G401 (cell line): ENCODE data around the gene PCSK5. TPM values are rescaled to one million over a fixed set of nuclear protein-coding genes. Genes with fewer than 3 reads are reported as not detected.
"Not testable (repeated sequence)": the region's sequence is repeated elsewhere in the genome, so short reads cannot be mapped to it uniquely, and the experiment has no call there.

Source experiments
- DNase-seq: peaks from one replicate; pipeline ENCODE4 v3.0.0-alpha.2; 2015; ENCODE audit warnings: low spot score
- in situ Hi-C: cut with HindIII; loops from 2 replicates; pipeline ENCODE4 v1.10.0; 2016; ENCODE audit warnings: low sequenced_read_pairs, mixed read lengths
- total RNA-seq: library from RNA; depleted of rRNA; stranded (reverse); fragments of >200 nt; shearing (Covaris generic); gene quantifications from 2 replicates; pipeline ENCODE4 v1.2.3, GENCODE V29; 2014

PCSK5 gene
- total RNA-seq, 1 experiment from 2014 or later, result 5.3 TPM

DNA sequence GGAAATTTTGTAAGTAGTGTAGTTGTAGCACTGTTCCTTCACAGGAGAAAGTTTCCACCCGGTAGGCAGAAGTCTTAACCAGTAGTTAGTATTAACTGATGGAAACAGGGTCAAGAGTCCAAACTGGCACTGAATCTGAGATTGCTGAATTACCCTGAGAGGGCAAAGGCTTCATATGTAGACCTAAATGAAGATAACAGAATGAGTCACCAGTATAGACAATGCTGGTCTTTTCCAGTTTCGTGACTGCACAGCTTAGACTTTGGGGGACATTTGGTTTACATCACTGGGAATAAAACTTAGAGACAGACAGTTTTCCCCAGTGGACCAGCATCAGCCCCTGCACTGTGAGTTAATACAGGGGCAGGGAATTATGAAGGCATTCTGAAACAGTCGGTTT, 60.5 kb downstream of the PCSK5 start:
- DNase-seq, result no peak
- in situ Hi-C loops, result no loop called here

DNA sequence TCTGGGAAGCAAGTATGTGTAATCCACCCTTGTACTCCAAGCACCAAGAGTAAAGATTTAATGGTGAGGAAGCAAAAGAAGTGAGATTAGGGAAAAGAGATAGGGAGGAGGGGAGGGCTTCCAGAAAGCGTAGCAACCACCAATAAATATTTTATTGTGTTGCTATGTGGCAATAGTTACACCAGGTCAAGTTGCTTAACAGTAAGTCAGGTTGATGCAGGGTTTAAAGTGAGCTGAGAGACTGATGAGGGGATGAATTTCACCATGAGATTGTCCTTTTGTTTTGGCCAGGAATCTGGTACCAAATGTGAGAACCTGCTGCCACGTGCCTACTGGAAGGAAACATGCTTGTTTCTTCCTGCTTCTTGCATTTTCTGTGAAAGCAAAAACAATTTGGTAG, 62.7 kb downstream of the PCSK5 start:
- DNase-seq, result no peak
- in situ Hi-C loops, result no loop called here

DNA sequence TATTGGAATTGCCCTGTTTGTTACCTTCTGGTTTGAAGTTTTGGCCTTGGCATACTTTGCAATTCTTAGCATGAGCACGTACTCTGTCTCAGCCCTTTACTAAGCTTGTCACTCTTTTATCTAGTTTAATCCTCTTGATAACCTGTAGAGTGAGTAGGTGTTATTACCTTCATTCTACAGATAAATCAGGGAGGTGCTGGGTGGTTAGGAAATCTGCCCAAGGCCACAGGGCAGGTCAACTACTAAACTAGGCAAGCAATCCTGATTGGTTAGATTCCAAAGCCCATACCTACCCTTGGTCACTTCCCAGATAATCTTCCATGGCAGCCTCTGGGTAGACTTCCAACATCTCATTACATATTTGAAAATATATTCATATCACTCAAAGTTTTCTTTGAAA, 65.7 kb downstream of the PCSK5 start:
- in situ Hi-C loops, result no loop called here
- no peak for DNase-seq

DNA sequence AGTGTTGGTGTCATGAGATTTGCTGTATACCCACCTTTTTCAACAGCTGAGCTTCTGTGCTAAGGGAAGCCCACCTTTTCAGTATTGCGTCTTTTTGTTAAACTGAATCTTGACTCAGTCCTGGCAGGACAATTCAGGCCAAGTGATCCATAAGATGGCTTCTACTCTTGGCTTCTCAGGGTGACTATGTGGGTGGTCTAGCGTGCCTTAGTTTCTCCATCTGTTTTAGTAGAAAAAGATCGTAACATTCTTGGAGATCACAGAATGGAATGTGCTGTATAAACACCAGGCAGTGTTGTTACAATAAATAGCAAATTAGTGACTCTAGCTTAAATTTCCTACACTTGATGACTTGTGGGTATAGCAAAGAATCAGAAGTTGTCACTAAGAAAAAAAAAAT, 66.6 kb downstream of the PCSK5 start:
- in situ Hi-C loops, result no loop called here
- DNase-seq, result no peak

DNA sequence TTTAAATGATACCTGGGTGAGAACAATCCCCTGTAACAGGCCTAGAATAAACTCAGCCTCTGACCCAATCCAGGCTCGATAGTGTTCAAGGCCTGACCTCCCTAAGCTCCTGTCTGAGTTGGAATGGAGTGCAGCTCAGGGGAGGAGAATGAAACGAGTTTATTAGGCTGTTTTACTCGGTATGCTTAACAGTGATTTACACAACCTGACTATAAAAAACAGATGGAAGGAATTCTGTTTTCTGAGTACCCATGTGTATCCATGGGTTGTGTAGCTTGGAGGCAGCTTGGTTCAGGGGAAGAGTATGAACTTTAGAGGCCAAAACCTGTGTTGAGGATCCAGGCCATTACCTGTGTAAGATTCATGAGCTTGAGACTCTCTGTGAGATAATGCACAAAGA, 67.8 kb downstream of the PCSK5 start:
- no peak for DNase-seq
- in situ Hi-C loops, result no loop called here

DNA sequence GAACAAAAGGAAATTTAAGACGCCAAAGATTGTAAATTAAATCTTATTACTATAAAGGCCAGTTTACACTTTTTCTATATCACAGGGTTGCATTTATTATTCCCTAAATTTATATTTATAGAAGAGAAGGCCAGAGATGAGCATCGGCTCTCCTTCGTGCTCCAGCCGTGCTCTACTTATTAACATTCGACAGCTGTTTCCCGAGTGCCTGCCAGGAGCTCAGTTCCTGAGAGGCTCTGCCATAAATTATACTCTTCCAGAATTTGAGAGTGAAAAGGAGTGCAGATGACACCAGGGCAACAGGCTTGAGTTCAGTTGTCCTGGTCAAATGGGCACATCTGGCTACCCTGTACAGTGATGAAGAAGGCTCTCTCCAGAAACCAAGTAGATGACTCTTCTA, 70.1 kb downstream of the PCSK5 start:
- no peak for DNase-seq
- in situ Hi-C loops, result no loop called here

DNA sequence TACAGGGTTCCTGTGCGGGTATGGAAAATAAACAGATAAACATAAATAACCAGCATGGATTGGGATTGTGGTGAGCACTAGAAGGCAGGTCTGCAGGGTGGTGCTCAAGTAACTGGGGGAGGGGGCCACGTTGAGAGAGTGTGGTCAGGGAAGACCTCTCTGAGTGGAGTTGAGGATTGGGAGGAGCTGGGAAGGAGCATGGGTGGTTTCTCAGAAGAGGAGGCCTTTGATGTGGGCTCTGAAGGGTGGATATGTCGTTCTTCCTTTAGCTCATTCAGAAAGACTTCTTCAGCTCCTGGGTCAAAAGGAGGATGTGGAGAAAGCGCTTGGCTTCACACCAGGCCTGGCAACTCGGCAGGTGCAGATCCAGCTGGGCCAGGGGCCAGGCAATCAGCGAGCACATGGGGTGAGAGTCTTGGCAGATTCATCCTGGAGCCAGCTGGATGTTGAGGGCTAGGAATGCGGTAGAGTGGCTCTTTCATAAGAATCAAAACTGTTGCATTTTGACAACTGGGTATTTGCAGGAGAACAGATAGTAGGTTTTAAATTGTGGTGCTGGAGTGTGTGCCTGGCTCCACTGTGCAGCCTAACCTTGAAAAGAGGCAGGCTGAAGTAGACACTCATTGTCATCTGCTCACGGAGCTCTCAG, 71.7 kb downstream of the PCSK5 start:
- in situ Hi-C loops, result no loop called here

DNA sequence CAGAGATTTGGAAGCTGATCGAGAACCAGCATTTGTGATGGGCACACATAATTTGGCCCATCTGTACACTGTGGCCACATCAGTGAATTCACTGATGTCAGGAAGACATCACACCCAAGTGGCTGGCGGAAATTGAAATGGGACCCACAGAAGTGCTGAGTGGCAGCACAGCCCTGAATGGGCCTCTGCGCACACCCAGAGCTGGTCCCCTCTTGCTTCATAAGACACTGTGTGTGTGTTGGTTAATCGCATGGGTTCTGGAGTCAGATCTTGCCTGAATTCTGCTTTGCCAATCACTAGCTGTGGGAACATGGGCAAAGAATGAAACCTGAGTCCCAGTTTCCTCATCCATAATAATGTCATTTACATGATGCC, 72.2 kb downstream of the PCSK5 start:
- DNase-seq, result no peak
- in situ Hi-C loops, result no loop called here

More for the DNA sequence above, 71.7 kb downstream of the PCSK5 start:
- no peak for DNase-seq

DNA sequence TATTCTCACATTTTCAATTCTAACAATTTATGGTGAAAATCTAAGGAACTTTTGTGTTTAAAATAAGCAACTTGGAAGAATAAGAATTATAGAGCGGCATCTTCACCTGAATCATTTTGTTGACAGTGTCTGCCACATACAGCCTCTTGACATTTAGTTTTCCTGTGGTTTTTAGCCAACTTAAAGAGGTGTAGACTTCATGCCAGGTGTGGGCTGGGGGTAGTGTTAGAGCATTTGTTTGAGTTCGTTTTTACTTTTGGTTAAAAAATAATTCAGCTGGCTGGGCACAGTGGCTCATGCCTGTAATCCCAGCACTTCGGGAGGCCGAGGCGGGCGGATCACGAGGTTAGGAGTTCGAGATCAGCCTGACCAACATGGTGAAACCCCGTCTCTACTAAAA, 72.8 kb downstream of the PCSK5 start:
- DNase-seq, in situ Hi-C loops: not testable (repeated sequence)

DNA sequence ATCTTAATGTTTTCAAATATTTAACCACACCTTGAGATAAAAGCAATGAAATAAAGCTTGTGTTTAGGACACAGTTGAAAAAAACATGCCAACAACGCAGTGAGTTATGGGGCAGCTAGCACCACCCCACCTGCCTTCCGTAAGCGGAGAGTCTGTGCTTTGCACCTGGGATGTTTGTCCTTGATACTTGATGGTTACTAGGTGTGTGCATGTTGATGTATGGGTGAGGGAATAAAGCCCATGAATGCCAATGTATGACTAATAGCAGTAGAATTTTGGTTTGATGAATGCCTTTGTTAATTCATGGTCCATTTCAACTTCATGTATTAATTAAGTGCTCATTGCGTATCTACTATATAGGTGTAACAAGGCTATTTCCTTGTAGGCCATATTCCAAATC, 74.0 kb downstream of the PCSK5 start:
- in situ Hi-C loops, result no loop called here
- DNase-seq, result no peak

DNA sequence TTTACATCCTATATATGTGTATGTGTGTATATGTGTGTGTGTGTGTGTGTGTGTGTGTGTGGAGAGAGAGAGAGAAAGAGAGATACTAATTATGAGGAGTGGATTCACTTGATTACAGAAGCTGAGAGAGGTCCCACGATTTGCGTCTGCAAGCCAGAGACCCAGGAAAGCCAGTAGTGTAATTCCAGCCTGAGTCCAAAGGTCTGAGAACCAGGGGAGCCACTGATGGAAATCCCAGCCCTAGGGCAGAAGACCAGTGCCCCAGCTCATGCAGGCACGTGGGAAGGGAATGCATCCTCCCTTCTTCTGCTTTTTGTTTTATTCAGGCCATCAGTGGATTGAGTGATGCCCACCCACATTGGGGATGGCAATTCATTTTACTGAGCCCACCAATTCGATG, 74.8 kb downstream of the PCSK5 start:
- DNase-seq, result no peak
- in situ Hi-C loops, result no loop called here

DNA sequence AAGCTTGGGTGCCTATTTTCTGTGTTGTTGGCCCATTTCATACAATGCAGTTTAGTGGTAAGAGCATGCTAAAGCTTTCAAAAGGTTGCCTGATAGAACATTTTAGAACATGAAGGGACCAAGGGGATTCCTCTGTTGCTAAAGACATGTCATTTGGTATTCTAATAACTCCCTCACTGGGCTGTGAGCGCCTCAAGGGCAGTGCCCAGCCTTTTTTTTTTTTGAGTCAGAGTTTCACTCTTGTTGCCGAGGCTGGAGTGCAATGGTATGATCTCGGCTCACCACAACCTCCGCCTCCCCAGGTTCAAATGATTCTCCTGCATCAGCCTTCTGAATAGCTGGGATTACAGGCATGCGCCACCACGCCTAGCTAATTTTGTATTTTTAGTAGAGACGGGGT, 77.1 kb downstream of the PCSK5 start:
- in situ Hi-C loops, result no loop called here
- no peak for DNase-seq

DNA sequence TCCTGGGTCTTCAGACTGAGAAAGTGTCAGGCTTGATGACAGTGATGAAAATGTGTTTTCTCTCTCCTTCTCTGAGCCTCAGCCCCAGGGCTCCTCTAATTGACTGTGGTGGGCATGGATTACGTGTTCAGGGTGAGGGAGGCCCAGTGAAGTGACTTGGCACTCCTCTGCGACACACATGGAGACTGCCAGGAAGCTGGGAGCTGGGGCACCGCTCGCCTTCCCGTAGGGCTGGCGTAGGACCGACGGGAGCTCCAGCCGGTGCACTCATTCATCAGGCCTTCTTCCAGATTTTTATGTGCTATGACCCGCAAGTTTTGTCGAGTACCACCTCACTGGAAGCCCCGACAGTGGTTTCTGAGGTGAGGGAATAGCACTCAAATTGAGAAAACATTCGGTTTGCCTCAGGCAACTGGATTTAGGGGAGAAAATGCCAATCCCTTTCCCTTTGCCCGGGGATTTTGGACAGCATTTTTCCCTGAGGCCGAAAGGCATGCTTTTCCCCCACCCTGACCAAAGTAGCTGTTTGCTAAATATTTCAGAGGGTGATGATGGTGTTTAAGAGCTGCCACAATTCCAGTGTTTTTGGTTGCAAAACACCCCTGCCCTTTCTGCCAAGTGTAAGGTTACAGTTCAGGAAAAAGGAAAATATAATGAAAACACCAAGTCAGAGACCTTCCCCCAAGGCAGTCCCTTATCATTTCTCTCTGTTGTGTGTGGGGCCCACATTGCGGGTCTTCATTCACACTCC, 83.7 kb downstream of the PCSK5 start:
- in situ Hi-C loops, result no loop called here

DNA sequence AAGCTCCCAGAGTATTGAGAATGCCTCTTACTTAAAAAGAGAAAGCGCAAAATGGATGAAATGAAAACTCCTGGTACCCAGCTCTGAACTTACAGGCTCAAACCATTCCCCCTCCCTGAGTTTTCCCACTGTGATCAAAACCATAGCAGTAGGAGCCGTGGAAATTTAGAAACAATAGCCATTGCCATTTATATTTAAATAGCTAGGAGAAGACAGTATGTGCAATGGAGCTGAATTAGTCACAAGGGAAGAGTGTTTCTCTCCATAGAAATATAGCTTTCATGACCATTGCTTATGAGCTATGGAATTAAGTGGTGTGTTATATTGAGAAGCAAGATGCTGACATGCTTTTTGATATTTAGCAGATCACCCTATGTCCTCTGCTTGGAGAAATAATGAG, 84.6 kb downstream of the PCSK5 start:
- in situ Hi-C loops, result no loop called here
- DNase-seq, result no peak

More for the DNA sequence above, 83.7 kb downstream of the PCSK5 start:
- no peak for DNase-seq

DNA sequence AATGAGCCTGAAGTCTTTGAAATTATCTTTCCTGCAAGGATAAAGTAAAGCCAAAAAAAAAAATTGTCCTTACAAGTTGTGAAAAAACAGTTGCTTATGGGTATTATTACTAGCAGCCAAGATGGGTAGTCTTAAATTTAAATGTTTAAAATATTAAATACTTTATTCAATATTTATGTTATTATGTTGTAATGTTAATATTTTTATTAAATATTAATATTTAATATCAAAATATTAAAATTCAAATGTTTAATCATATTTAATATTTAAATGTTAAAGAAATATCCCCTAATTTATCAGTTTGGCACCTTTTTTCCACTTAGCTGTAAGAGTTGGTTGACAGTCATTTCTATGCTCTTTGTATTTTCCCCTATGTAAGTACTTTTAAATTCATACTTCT, 86.1 kb downstream of the PCSK5 start:
- DNase-seq, result no peak
- in situ Hi-C loops, result no loop called here

DNA sequence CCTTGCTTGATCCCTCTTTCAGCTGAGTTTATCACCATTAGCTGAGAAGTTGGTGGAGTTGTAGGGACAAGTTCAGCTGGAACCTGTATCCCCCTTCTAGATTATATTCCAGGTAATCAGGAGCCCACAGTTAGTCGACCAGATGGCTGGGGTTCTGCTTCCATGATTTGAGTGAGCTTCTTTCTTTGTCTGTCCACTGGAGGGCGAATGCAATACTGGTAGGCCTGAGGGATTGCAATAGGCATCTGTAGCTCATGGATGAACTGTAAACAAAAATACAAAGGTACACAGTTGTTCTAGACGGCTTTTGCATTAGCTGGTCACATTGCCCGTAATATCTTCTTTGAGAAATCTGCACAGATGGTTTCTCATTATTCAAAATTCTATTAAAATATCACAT, 88.9 kb downstream of the PCSK5 start:
- no peak for DNase-seq
- in situ Hi-C loops, result no loop called here

DNA sequence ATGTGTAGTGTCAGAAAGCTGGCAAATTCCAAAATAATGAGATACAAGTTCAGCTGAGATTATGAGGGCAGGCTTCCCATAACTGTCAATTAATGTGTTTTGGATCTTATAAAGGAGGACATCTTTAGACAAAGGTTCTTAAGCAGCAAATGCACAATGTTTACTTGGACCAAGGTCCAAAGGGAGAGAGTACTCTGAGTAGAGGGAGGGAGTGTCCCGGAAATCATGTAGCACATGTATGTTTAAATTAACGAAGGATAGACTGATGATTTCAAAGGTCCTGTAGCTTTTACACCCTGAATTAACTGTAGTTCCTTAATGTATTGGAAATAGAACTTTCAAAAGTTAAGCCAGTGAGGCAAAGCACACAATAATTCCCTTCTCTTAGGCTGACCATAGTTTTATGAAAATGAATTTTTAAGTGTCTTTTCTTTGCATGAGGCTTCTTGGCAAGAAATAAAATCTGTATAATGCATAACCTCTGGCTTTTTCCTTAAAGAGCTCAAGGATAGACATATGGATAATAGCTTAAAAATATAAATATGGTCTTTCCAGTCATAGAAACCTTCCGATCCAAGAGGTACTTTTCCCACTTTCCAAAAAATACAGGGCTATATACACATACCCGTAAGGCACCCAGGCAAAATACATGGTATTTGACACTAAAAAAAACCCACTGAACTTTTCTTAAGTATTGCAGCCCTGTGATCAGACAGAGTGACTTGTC, 93.0 kb downstream of the PCSK5 start:
- in situ Hi-C loops, result no loop called here
- no peak for DNase-seq

DNA sequence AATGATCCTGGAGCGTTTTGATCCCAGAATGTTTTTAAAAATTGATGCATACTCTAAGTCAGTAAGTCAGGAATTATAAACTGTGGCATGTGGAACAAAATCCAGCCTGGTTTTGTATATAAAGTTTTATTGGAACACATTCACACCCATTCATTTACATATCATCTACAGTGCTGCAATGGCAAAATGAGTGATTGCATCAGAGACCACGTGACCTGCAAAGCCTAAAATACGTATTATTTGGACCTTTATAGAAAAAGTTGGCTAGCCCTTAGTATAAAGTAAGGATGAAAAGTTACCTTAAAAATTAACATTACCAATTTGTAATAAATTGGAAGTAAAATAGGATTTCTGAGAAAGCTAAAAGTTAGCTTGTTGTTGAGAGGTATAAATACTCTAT, 95.0 kb downstream of the PCSK5 start:
- DNase-seq, result no peak
- in situ Hi-C loops, result no loop called here

DNA sequence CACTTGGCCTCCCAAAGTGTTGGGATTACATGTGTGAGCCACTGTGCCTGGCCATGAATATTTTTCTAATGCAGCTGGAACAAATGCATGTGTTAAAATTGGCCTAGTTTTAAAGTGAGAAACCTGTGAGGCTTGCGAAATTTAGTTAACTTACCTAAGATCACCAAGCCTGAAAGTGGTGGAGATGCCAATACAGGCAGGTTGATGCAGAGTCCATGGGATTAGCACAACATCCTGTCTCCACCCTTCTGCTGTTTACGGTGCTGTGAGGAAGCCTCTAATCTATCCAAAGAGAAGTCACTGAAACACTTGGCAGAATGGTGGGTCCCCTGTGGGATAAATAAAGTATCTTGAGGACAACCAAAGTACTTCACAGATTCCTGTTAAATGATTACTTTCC, 98.2 kb downstream of the PCSK5 start:
- DNase-seq, result no peak
- in situ Hi-C loops, result no loop called here

DNA sequence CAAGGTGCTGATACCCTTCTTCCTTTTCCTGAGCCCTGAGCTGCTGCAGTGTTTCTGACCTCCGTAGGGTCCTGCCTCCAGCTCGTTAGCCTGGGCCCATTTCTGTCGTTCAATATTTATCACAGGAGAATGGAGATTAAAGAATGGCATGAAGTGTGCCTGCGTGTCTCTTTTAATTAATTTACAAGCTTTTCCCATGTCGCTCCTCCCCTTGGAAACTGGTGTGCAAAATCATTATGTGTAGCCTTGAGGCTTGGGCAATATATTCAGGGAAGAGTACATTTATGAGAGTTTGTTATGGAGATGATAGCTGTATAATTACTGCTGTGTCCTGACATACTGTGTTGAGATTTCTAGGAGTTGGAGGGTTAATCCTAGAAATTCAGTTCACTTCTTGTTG, 99.7 kb downstream of the PCSK5 start:
- in situ Hi-C loops, result no loop called here
- DNase-seq, result no peak
